GM21723 (cell line): ENCODE data around the gene MYLK4.

Experiments
- ATAC-seq: cut with Tn5 transposase; IDR thresholded peaks from one replicate; pipeline ENCODE4 v1.9.1; 2021; ENCODE audit warnings: mild to moderate bottlenecking, moderate library complexity; ENCODE audit not compliant: unreplicated experiment

MYLK4 gene

DNA sequence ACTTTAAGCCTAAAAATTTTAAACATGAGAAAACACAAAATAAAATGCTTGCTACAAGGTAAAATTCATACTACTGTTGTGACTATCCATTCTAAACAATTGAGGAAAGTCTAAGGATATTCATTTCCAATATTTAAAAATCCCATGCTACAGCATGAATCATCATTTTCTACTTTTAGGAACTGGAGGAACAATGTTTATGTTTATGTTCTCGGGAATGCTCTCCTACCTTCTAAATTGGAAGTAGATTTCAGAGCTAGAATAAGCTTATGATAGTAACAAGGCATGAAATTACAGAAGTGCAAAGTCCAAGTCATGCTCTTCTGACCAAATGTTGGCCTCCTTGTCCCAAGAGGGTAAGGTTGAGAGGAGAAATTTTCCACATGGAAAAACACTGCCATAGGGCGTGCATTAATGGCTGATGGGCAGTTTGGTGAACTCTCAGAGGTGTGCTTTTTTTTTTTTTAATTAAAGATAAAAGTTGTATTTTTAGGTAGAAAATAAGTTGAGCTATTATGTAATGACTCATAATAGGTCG is 6.0 kb upstream of the MYLK4 start:
- no peak for ATAC-seq

GRCh38 chr6:2756241-2756640 is 5.5 kb upstream of the MYLK4 start:
- ATAC-seq = no peak

DNA sequence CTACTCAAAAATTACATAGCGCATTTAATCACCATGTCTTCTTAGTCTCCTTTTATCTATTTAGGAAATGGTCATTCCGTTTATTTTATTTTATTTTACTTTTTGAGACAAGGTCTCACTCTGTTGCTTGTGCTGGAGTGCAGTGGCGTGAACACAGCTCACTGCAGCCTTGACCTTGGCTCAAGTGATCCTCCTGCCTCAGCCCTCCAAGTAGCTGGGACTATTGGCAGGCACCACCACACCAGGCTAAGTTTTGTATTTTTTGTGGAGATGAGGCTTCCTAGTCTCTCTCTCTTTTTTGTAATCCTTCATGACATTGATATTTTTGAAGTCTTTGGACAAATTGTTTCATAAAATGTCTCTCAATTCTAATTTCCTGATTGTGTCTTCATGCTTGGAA is 4.7 kb upstream of the MYLK4 start:
- ATAC-seq = no peak

DNA sequence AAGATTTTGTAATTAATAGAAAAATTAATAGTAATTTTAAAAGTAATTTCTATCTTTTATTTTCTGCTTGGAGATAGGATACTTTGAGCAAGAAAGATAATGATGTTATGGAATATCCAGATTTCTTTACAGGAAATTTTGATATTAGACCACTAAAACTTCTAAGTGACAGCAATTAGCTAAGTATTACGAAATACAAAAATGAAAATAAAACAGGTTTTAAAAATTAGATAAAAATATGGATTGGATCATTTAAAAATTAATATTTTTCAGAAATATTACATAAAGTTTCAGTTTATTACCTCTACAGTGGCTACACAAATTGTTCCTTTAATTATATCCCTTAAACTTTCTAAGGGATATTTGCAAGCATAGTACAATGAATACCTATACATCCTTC is 4.2 kb upstream of the MYLK4 start:
- ATAC-seq = no peak

- ATAC-seq = no peak
Observed at GRCh38 chr6:2754393-2754792, 3.7 kb upstream of the MYLK4 start.

GRCh38 chr6:2753743-2754142 is 3.0 kb upstream of the MYLK4 start:
- no peak for ATAC-seq

DNA sequence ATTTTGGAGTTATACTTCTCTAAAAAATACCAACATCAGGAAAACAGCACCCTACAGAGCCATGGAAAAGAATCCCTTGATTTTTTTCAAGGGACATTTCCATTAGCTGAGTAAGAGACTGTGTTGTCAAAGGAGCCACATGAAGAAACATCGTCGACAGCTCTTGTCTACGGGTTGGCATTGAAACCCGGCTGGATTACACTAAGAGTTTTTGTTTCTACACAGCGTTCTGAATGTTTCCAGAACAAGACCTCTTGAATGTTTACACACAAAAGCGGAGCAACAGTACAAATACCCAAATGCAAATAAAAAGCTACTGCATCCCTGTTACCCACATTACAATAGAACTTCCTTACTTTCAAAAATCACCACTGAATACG is 2.4 kb upstream of the MYLK4 start:
- ATAC-seq = no peak

GRCh38 chr6:2752477-2753109 is 1.9 kb upstream of the MYLK4 start:
- ATAC-seq = no peak

GRCh38 chr6:2751871-2752270 is 1.1 kb upstream of the MYLK4 start:
- no peak for ATAC-seq

- no peak for ATAC-seq
Observed at GRCh38 chr6:2749969-2750600, 637 bp downstream of the MYLK4 start.

GRCh38 chr6:2748183-2748582 is 2.5 kb downstream of the MYLK4 start:
- no peak for ATAC-seq

DNA sequence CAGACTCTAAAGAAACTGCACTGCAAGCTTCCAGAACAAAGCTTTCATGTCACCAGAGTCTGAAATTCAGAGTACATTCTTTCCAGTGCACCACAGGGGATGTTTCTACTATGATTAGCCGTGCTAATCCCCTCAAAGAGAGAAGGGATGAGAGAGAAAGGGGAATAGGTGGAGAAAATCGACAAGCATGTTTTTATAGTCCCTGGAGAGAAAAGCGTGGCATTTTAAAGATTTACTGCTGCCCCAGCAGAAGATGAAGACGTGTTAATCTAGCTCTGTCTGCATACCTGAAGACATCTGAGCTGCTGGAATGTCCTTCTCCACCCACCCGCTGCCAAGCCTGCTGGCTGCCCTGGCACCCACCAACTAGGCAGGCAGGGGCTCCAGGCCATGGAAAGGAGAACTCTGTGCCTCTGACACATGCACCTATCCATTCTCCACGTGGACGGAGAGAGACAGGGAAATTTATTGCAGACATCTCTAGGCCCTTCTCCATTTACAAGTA is 4.1 kb downstream of the MYLK4 start:
- ATAC-seq = no peak

GRCh38 chr6:2745246-2745645 is 5.5 kb downstream of the MYLK4 start:
- no peak for ATAC-seq

GRCh38 chr6:2744778-2745177 is 5.9 kb downstream of the MYLK4 start:
- ATAC-seq = no peak

- no peak for ATAC-seq
Observed at GRCh38 chr6:2744209-2744771, 6.4 kb downstream of the MYLK4 start.

GRCh38 chr6:2743280-2744208 is 7.2 kb downstream of the MYLK4 start:
- no peak for ATAC-seq

DNA sequence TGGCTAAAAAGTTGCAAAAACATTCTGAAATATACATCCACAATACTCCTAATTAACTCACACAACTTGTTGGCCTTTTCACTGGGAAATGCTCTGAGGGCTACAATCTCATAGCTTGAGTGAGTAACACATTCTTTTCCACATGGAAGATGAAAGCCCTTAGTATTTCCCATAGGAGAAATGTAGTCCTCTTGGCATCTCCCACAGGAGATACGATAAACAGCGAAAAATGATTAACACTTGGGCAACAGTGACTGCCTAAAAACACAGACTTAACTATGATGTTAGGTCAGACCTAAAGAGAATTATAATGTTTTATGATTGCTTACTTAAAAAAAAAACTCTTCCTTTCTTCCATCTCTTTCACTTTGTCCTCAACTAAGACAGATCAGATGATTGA is 9.0 kb downstream of the MYLK4 start:
- no peak for ATAC-seq

GRCh38 chr6:2740581-2740980 is 10.1 kb downstream of the MYLK4 start:
- no peak for ATAC-seq

DNA sequence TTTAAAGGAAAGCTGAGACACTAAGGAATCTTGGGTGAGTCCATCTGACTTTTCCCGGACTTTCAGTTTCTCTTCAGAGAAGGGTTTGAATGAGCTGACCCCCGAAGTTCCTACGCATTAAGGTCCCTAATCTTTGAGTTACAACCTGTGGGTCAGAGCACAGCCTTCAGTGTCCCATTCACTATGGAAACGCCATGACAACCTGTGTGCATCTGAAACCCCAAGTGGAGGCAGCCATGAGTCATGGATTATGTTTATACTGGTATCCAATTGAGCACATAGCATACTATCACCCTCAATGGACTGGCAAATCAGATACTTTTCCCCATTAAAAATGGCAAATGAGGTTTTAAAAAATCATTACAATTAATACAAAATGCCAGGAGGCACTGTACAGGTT is 11.4 kb downstream of the MYLK4 start:
- ATAC-seq = no peak

DNA sequence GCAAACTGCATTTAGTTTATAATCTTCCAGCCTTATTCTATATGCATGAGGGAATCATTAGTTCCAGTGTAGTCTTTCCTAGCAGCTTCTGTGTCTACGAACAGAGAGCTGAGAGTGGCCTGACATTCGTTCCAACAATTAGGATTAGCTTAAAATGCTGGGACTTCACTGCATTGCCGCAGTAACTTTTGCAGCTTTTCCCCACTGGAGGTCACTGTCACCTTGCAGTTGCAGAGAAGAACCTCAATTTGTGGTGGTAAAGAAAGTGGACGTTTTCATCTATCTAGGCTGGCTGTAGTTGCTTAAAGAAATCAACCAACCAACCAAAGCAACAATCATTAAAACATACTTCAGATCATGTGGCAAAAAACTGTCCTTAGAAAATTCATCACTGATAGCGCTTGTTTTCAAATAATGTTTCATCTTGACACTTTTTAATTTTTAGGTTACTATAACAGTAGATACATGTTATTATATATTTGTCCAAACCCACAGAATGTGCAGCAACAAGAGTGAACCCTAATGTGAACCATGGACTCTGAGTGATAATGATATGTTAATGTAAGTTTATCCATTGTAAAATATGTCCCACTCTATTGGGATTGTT is 12.2 kb downstream of the MYLK4 start:
- ATAC-seq = peak; percentile 47

- no peak for ATAC-seq
Observed at GRCh38 chr6:2737885-2738284, 12.8 kb downstream of the MYLK4 start.
